Measurements from ENCODE around the gene NFU1.
"Not testable (repeated sequence)": the region's sequence is repeated elsewhere in the genome, so short reads cannot be mapped to it uniquely, and the experiment has no call there.

NFU1 gene

DNA sequence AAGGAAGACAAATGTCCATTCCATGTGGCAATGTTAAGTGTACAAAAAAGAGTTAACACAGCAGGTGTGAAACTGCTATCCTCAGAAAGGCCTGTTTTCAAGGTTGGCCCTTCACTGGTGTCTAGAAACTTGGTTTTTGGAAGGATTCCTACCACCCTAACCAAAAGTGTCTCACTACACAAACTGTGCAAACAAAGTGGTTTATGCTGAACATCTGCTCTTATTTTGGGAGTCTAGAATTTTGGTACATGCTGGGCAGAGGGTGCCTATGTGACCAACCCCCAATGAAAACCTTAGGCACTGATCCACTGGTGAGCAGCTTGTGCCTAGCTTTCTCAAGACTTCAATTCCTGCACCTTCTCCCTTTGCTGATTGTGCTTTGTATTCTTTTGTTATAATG lies 64.5 kb downstream of the NFU1 start:
- Mint-ChIP-seq H3K9me3 (no peaks in the 10 kb centered on the region), H3K27ac (no peak overlapping the region), H3K27me3 (no peaks in the 10 kb centered on the region), H3K36me3 (peaks cover 23 to 41% of the 10 kb centered on the region in 2 donors), H3K4me3 (no peak overlapping the region), H3K4me1 (peaks cover 7 to 21% of the 10 kb centered on the region in 2 donors)
- ATAC-seq (replicated peaks) (no peak), DNase-seq (no peak)

DNA sequence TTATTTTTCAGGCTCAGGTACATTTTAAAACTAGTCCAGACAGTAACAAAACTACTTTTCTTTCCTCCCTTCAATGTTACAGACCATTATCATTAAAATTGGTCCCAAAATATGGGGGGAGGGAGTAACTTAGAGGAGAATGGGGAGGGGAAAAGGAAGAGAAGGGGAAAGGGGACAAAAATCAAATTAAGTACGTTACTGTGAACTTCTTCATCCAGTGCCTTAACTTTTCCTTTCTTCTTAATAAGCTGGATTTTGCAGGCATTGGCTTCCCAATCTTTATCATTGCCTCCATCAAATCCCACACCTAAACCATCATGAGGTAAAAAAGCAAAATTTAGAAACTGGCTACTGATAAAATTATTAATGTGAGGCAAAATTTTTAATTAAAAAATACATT lies 67.4 kb downstream of the NFU1 start:
- Mint-ChIP-seq H3K36me3 (peaks cover 27 to 51% of the 10 kb centered on the region in 2 donors), H3K9me3 (no peaks in the 10 kb centered on the region), H3K4me3 (no peak overlapping the region), H3K27me3 (no peaks in the 10 kb centered on the region), H3K4me1 (peaks cover 0 to 5% of the 10 kb centered on the region in 2 donors), H3K27ac (no peak overlapping the region)
- DNase-seq (no peak), ATAC-seq (replicated peaks) (no peak)

DNA sequence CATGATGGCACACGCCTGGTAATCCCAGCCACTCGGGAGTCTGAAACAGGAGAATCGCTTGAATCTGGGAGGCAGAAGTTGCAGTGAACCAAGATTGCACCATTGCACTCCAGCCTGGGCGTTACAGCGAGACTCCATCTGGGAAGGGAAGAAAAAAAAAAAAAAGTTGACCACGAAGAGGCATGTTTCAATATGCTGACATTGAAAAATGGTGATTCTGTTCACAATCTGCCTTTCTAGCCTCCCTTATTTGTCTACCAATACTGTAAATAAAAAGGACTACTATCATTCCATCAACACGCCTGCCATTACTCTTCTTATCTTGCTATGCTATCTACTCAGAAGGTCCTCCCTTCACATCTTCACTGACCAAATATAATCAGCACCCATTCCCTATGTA lies 68.6 kb downstream of the NFU1 start:
- Mint-ChIP-seq H3K36me3 (peaks cover 27 to 51% of the 10 kb centered on the region in 2 donors), H3K4me3 (no peak overlapping the region), H3K4me1 (peaks cover 0 to 5% of the 10 kb centered on the region in 2 donors), H3K27ac (no peak overlapping the region), H3K9me3 (no peaks in the 10 kb centered on the region), H3K27me3 (no peaks in the 10 kb centered on the region)
- no peak for DNase-seq
- ATAC-seq (replicated peaks): no peak

DNA sequence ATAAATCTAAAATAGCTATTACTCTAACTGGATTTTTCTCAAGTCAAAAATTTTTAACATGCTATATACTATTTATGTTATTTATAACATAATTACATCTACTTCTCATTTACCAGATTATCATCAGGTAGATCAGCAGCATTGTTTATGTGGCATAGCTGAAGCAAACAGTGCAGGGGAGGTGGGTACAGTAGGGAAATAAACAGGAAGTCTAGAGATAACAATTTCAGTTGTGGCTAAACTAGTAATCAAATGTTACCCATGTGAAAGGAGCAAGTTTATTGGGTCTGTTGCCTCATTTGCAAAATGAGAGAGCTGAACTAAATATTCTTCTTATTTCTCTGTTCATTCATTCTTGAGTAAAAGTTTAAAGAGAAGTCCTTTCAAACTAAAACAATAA lies 77.9 kb downstream of the NFU1 start:
- Mint-ChIP-seq H3K4me3 (no peak overlapping the region), H3K4me1 (no peaks in the 10 kb centered on the region), H3K36me3 (peaks cover 19 to 31% of the 10 kb centered on the region in 2 donors), H3K27ac (no peak overlapping the region), H3K27me3 (no peaks in the 10 kb centered on the region), H3K9me3 (no peaks in the 10 kb centered on the region)
- no peak for DNase-seq
- ATAC-seq (replicated peaks): no peak

DNA sequence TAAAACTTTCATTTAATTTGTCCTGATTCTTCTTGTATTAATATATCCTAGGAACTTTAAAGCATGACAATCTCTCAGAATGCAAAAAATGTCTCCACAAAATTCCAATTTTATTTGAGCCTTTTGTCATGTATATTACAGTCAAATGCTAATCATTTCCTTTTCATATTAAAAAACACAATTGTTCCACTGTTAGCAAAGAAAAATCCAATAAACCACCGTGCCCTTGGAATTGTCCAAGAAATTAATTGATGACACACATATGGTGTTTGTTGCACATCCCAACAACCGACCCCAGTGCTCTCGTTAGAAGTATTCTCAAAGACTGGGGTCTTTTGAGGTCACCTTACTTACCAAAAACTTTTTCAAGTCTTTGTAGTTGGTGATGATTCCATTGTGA lies 78.3 kb downstream of the NFU1 start:
- Mint-ChIP-seq H3K4me3 (no peak overlapping the region), H3K27ac (no peak overlapping the region), H3K27me3 (no peaks in the 10 kb centered on the region), H3K36me3 (peaks cover 24 to 36% of the 10 kb centered on the region in 2 donors), H3K4me1 (no peaks in the 10 kb centered on the region), H3K9me3 (no peaks in the 10 kb centered on the region)
- ATAC-seq (replicated peaks) (no peak), DNase-seq (no peak)

DNA sequence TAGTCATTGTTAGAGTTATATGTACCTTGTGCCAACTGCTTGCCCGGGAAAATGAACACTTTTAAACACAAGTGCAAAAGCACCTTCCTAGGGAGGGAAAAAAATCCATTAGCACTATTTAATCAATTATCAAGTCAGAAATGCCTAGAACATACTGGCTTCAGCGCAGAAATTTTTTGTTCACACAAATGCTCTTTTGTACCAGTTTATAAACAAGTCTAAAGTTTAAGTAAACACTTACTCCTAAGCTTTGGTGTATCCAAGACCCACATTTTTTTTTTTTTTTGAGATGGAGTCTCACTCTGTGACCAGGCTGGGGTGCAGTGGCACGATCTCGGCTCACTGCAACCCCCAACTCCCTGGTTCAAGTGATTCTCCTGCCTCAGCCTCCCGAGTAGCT lies 80.8 kb downstream of the NFU1 start:
- Mint-ChIP-seq H3K27ac (no peak overlapping the region), H3K9me3 (no peaks in the 10 kb centered on the region)

DNA sequence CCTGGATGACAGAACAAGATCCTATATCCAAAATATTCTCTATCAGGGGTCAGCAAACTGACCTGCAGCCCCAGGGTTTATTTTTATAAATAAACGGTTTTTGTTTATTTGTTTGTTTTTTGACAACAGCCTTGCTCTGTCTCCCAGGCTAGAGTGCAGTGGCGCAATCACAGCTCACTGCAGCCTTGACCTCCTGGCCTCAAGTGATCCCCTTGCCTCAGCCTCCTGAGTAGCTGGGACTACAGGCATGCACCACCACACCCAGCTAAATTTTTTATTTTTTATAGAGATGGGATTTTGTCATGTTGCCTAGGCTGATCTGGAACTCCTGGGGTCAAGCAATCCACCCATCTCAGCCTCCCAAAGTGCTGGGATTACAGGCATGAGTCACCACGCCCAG lies 82.3 kb downstream of the NFU1 start:
- not testable (repeated sequence) for H3K27ac Mint-ChIP-seq; H3K9me3 Mint-ChIP-seq; ATAC-seq (replicated peaks); H3K4me3 Mint-ChIP-seq; H3K4me1 Mint-ChIP-seq; H3K27me3 Mint-ChIP-seq; DNase-seq
- H3K36me3 Mint-ChIP-seq: peaks cover 31 to 35% of the 10 kb centered on the region in 2 donors

More for the DNA sequence above, 80.8 kb downstream of the NFU1 start:
- ATAC-seq (replicated peaks) (no peak), DNase-seq (no peak)
- Mint-ChIP-seq H3K4me1 (no peaks in the 10 kb centered on the region), H3K36me3 (peaks cover 29 to 38% of the 10 kb centered on the region in 2 donors), H3K27me3 (no peaks in the 10 kb centered on the region), H3K4me3 (no peak overlapping the region)

DNA sequence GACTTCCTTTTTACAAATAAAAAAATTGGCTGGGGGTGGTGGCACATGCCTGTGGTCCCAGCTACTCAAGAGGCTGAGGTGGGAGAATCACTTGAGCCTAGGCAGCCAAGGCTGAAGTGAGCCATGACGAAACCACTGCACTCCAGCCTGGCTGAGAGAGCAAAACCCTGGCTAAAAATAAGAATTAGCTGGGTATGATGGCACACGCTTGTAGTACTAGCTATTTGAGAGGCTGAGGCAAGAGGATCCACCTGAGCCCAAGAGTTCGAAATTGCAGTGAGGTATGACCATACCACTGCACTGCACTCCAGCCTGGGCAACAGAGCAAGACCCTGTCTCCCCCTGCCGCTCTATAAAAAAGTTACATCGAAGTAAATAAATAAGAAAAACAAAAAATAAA lies 83.9 kb downstream of the NFU1 start:
- H3K27me3 Mint-ChIP-seq: no peaks in the 10 kb centered on the region
- H3K4me3 Mint-ChIP-seq: no peak overlapping the region
- H3K27ac Mint-ChIP-seq: no peak overlapping the region
- no peak for ATAC-seq (replicated peaks)
- H3K4me1 Mint-ChIP-seq: no peaks in the 10 kb centered on the region
- DNase-seq: no peak
- H3K9me3 Mint-ChIP-seq: no peaks in the 10 kb centered on the region
- H3K36me3 Mint-ChIP-seq: peaks cover 36 to 39% of the 10 kb centered on the region in 2 donors

DNA sequence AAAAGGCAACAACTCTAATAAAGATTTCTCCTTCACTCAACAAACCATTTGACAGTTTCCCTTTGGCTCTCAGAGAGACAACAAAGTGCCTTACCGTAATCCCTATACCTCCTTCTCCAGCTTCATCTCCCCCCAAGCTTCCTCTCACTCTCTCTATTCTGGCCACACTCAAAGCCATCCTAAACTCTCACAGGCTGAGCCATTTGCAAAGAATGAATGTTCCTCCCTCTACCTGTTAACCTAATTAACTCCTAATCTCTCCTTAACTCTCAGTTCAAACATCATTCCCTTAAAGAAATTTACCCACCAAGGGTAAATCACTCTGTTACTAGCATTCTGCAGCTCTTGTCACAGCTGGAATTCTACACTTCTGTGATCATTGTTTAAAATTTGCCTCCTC lies 88.5 kb downstream of the NFU1 start:
- ATAC-seq (replicated peaks): no peak
- Mint-ChIP-seq H3K9me3 (no peaks in the 10 kb centered on the region), H3K27me3 (no peaks in the 10 kb centered on the region), H3K4me3 (no peak overlapping the region), H3K4me1 (no peaks in the 10 kb centered on the region), H3K36me3 (peaks cover 27 to 39% of the 10 kb centered on the region in 2 donors), H3K27ac (no peak overlapping the region)
- DNase-seq: no peak
